ENCODE measurements around the gene SPATA31C2.
"Not testable (repeated sequence)": the region's sequence is repeated elsewhere in the genome, so short reads cannot be mapped to it uniquely, and the experiment has no call there.

SPATA31C2 gene

DNA sequence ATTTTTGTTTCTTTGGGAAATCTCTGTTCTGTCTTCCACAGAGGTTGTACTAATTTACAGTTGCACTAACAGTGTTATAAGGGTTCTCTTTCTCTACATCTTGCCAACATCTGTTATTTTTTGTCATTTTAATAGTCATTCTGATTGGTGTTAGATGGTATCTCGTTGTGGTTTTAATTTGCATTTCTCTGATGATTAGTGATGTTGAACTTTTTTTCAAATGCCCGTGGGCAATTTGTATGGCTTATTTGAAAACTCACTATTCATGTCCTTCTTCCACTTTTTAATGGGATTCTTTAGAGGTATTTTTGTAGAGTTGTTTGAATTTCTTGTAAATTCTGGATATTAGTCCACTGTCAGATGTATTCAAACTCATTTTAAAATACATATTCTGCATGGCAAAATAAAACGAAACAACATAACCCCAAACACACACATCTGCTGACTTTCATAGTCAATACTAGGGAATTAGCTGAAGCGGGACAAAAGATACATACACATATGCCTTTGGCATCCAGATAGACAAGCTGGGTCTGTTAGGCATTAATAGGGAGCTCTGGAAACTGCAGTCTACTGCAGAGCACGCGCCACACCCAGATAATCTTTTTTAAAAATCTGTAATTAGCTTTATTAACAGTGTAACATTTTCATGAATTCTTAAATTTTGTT lies 5.8 kb upstream of the SPATA31C2 start:
- no peak for DNase-seq
- no peak overlapping the region for H3K4me3 ChIP-seq (ENCODE audit: low read depth, low read length)
- TF ChIP-seq, protein P1, sequence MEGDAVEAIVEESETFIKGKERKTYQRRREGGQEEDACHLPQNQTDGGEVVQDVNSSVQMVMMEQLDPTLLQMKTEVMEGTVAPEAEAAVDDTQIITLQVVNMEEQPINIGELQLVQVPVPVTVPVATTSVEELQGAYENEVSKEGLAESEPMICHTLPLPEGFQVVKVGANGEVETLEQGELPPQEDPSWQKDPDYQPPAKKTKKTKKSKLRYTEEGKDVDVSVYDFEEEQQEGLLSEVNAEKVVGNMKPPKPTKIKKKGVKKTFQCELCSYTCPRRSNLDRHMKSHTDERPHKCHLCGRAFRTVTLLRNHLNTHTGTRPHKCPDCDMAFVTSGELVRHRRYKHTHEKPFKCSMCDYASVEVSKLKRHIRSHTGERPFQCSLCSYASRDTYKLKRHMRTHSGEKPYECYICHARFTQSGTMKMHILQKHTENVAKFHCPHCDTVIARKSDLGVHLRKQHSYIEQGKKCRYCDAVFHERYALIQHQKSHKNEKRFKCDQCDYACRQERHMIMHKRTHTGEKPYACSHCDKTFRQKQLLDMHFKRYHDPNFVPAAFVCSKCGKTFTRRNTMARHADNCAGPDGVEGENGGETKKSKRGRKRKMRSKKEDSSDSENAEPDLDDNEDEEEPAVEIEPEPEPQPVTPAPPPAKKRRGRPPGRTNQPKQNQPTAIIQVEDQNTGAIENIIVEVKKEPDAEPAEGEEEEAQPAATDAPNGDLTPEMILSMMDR (IDR thresholded peaks at IDR 0.05; ENCODE audit: low read depth, low read length), result no peak
- no peaks in the 10 kb centered on the region for H3K36me3 ChIP-seq
- H3K27ac ChIP-seq, result no peak overlapping the region
- H3K9me3 ChIP-seq (ENCODE audit: severe bottlenecking), result no peaks in the 10 kb centered on the region
- H3K27me3 ChIP-seq (ENCODE audit: insufficient read depth, low read depth, severe bottlenecking), result no peaks in the 10 kb centered on the region

DNA sequence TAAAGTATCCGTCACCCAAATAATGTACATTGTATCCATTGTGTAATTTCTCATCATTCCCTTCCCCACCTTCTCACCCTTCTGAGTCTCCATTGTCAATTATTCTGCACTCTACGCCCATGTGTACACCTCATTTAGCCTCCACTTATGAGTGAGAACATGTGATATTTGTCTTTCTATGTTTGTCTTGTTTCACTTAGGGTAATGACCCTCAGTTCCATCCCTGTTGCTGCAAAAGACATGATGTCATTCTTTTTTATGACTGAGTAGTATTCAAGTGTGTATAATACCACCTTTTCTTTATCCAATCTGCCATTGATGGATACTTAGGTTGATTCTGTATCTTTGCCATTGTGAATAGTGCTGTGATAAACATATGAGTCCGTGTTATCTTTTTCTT lies 4.9 kb upstream of the SPATA31C2 start:
- Histone ChIP-seq H3K4me3 (ENCODE audit: low read depth, low read length) (no peak overlapping the region), H3K27me3 (ENCODE audit: insufficient read depth, low read depth, severe bottlenecking) (no peaks in the 10 kb centered on the region), H3K9me3 (ENCODE audit: severe bottlenecking) (no peaks in the 10 kb centered on the region), H3K36me3 (no peaks in the 10 kb centered on the region), H3K27ac (no peak overlapping the region)
- no peak for DNase-seq
- TF ChIP-seq, protein P1 (IDR thresholded peaks at IDR 0.05; ENCODE audit: low read depth, low read length), result no peak

DNA sequence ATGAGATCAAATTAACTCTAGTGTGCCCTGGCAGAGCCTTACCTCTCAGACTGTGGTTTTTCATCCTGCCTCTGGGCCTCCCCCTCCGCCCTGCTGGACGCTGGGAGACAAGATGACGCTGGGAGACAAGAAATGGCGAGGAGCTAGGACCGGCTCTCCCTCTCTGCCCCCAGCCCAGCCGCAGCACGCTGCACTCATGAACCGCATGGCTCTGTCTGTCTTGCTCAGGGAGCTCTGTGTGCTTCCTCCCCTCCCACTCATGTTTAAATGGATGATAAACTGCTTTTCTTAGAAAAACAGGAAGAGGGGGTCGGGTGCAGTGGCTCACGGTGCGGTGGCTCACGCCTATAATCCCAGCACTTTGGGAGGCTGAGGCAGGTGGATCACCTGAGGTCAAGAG lies 4.7 kb downstream of the SPATA31C2 start:
- DNase-seq; H3K4me3 ChIP-seq (ENCODE audit: low read depth, low read length); H3K27ac ChIP-seq: not testable (repeated sequence)

DNA sequence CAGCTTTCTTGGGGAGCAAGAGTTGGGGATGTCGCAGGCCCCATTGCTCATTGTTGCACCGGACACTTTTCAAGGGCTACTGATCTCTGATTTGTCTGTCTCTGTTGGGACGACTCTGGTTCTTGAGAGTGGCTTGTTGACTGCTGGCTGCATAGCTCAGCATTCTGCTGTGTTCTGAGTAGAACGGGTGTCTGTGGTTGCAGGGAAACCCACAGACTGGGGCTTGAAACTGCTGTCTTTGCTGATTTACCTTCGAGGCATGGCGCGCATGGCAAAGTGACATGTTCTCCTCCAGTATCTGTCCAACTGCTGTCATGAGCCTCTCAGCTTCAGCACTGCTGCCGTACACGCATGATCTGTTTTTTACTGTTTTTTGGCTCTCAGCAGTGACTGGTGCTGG lies 8.7 kb downstream of the SPATA31C2 start:
- DNase-seq; H3K27ac ChIP-seq; H3K9me3 ChIP-seq (ENCODE audit: severe bottlenecking); H3K27me3 ChIP-seq (ENCODE audit: insufficient read depth, low read depth, severe bottlenecking); H3K4me3 ChIP-seq (ENCODE audit: low read depth, low read length); H3K36me3 ChIP-seq: not testable (repeated sequence)

More for the DNA sequence above, 4.7 kb downstream of the SPATA31C2 start:
- H3K36me3 ChIP-seq; H3K9me3 ChIP-seq (ENCODE audit: severe bottlenecking); H3K27me3 ChIP-seq (ENCODE audit: insufficient read depth, low read depth, severe bottlenecking): not testable (repeated sequence)

DNA sequence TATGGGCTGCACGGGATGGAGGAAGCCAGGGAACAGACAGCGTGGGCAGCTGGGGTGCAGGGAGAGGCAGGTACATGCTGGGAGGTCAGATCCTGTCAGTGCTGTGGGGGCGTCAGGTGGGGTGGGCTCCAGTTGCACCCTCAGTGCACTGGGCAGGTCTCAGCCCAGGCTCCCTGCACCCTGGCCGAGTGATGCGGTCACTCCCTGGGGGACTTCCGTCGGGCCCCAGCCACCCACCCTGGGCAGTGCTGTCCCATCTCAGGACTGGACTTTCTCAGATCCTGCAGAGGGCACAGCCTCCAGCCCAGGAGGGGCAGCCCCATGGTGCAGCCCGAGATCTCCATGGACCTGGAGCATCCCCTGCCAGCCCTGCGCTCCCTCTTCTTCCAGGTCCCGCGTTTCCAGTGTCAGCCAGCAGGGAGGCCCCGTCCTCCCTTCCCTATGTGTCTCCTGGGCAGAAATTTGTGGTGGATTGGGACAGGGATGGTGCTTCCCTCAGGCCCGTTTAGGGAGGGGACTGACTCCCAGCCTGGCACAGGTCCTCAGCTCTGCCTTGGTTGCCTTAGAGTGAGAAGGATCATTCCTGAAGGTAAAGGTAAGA lies 10.5 kb downstream of the SPATA31C2 start:
- not testable (repeated sequence) for H3K9me3 ChIP-seq (ENCODE audit: severe bottlenecking); DNase-seq; H3K36me3 ChIP-seq; H3K27ac ChIP-seq; H3K27me3 ChIP-seq (ENCODE audit: insufficient read depth, low read depth, severe bottlenecking); H3K4me3 ChIP-seq (ENCODE audit: low read depth, low read length)

DNA sequence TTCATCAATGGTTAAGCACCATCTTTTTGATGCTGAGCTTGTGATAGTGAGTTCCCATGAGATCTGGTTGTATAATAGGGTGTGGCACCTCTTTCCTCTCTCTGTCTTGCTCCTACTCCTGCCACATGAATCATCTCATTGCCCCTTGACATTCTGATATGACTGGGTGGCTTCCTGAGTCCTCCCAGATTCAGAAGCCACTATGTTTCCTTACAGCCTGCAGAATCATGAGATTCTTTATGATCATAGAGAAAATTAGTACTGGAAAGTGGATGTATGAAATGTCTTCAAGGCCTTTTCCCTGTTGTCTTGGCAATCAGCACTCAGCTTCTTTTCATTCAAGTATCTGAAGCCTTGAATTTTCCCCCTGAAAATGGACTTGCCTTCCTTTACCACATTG lies 14.9 kb downstream of the SPATA31C2 start:
- not testable (repeated sequence) for H3K9me3 ChIP-seq (ENCODE audit: severe bottlenecking); H3K4me3 ChIP-seq (ENCODE audit: low read depth, low read length); H3K27ac ChIP-seq; H3K27me3 ChIP-seq (ENCODE audit: insufficient read depth, low read depth, severe bottlenecking); DNase-seq; H3K36me3 ChIP-seq

DNA sequence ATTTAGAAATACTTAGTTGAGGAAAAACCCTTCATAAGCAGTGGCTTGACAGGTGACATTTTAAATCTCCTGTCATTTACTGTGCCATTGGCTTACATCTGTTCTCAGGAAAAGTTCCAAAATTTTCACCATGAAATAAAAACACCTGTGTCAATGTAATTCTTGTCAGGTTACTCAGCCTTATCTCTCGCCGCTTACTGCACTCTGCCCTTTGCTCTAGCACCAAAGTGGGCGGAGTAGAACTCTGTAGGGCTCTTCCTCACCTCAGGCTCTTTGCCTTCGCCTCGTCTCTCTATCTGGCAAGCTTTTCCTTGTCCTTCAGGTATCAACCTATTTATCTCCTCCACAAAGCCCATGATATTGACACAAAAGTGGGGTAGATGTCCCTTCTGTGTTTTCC lies 20.2 kb downstream of the SPATA31C2 start:
- H3K27ac ChIP-seq; DNase-seq; H3K9me3 ChIP-seq (ENCODE audit: severe bottlenecking); H3K27me3 ChIP-seq (ENCODE audit: insufficient read depth, low read depth, severe bottlenecking); H3K36me3 ChIP-seq; H3K4me3 ChIP-seq (ENCODE audit: low read depth, low read length): not testable (repeated sequence)

DNA sequence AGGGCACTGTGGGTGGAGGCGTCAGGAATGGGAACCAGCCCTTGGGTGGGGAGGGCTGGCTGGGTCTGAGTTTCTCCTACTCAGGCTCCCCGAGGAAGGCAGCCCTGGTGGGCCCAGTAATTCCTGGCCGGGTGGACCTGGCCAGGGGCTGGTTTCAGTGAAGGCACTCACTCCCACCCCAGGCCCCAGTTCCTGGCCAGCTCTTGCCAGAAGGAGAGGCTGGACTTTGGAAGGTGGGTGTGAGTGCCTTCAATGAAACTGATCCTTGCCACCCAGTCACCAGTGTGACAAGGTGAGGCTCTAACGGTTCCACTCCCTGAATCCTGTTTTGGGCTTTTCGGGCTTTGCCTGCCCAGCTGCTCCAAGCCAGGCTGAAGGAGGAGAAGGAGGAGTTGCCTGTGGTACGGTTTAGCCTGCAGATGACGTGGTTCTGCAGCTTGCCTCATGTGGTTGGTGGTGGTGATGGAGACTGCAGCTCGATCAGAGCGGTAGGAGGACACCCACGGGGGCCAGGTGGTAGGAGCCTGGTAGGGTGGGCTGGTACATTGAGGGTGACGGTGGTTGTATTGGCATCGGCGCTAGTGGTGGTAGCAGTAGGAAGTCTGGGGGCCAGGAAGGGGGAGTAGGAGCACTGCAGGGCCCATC lies 23.2 kb downstream of the SPATA31C2 start:
- not testable (repeated sequence) for H3K27ac ChIP-seq; H3K27me3 ChIP-seq (ENCODE audit: insufficient read depth, low read depth, severe bottlenecking); H3K36me3 ChIP-seq; H3K4me3 ChIP-seq (ENCODE audit: low read depth, low read length); DNase-seq; H3K9me3 ChIP-seq (ENCODE audit: severe bottlenecking)

DNA sequence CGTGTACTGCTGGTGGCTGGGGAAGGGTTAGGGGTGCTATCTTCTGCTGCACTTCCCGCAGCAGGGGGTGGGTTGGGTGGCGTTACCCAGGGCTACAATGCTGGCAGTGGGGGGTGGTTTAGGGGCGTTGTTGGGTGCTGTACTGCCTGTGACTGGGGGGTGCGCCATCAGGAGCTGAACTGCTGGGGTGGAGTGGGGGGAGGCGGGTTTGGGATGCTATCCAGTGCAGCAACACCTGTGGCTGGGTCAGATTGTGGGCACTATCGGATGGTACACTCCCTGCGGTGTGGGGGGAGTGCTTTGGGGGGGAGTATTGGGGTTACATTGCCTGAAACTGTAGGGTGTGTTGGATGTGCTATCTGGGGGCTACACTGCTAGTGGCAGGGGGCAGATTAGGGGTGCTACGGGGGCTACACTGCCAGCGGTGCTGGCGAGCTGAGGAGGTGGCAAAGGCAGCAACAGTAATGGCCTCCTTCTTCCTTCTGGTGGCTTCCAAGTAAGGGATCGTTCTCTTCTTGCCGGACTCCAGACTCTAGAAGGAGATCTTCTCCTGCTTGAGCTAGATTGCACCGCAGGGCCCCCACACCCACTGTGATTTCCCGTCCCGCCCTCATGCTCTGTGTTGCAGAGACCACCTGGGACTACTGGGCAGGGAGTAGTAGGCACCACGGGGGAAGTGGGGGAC lies 23.9 kb downstream of the SPATA31C2 start:
- H3K36me3 ChIP-seq; H3K27me3 ChIP-seq (ENCODE audit: insufficient read depth, low read depth, severe bottlenecking); H3K4me3 ChIP-seq (ENCODE audit: low read depth, low read length); H3K9me3 ChIP-seq (ENCODE audit: severe bottlenecking); DNase-seq; H3K27ac ChIP-seq: not testable (repeated sequence)

DNA sequence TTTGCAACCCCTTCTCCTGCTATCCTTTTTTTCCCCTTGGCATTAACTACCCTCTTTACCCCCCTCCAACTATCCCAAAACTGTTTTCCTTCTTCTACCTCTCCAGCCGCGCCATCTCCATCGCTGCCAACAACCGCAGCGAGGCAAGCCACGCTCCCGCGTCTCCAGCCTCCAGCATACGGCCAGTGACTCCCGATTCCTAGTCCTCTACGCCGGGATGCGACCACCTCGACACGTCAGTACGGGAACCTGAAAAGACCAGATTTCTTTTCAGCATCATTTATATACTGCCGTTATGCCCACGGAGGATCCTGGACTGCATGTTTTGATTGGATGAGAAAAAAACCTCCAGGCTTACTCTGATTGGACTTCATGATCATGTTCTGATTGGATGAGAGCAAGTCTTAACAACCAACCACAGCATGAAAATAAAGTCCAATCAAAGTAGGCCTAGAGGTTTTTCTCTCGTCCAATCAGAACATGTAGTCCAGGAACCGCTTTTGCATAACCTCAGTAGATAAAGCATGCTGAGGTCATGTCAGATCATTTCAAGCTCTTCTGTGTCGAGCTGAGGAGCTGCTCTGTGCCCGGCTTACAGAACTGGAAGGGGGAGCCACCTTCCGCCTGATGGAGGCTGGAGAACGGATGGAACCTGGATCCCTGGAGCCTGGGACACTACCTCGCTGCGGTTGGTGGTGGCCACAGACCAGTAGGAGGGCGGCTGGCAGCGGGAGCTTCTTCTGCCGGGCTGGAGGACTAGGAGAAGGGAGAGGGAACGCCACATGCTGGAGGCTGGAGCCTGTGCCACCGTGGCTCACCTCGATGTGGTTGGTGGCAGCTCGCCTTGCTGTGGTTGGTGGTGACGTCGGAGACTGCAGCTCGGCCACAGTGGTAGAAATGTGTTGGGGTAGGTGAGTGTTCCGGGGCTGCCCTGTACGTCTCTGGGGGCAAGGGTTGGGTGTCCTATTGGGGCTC lies 24.8 kb downstream of the SPATA31C2 start:
- H3K36me3 ChIP-seq; H3K27ac ChIP-seq; H3K9me3 ChIP-seq (ENCODE audit: severe bottlenecking); H3K27me3 ChIP-seq (ENCODE audit: insufficient read depth, low read depth, severe bottlenecking); DNase-seq; H3K4me3 ChIP-seq (ENCODE audit: low read depth, low read length): not testable (repeated sequence)

All from WERI-Rb-1 (cell line).